CD14-positive monocyte (primary cell): Measurements from ENCODE around the gene TASOR2. TPM values are rescaled to one million over a fixed set of nuclear protein-coding genes. Genes with fewer than 3 reads are reported as not detected.

ENCODE experiments used
- DNase-seq, 3 donors: peaks; one replicate each; pipeline ENCODE4 v3.0.0-alpha.2; 2011 to 2022
- H2AFZ ChIP-seq: 2 replicates; pipeline ENCODE4 v1.6.0; 2012; ENCODE audit warnings: mild to moderate bottlenecking, low read depth, low read length, inconsistent platforms; ENCODE audit not compliant: insufficient read depth, poor library complexity, severe bottlenecking
- H3K27ac ChIP-seq, 2 donors: 1 replicate in 1 of 2; 2 replicates in 1 of 2; pipeline ENCODE4 v1.5.1; 2012 to 2013; ENCODE audit warnings: low read length in 2 of 2, control low read depth in 1 of 2, inconsistent platforms in 1 of 2, low read depth in 1 of 2, mild to moderate bottlenecking in 1 of 2
- H3K27me3 ChIP-seq, 2 donors: one replicate each; pipeline versions ENCODE4 v1.6.0 to v1.6.1; 2011 to 2013; ENCODE audit warnings: low read length in 2 of 2; ENCODE audit not compliant: control insufficient read depth in 2 of 2, insufficient read depth in 2 of 2
- H3K36me3 ChIP-seq, 2 donors: replicated peaks in 1 of 2; 1 replicate in 1 of 2; 2 replicates in 1 of 2; pipeline versions ENCODE4 v1.5.1 to v1.6.1; 2012 to 2013; ENCODE audit warnings: low read length in 2 of 2, control low read depth in 1 of 2, inconsistent platforms in 1 of 2, mild to moderate bottlenecking in 1 of 2; ENCODE audit not compliant: insufficient read depth in 2 of 2, control insufficient read depth in 1 of 2
- H3K4me1 ChIP-seq, 2 donors: 1 replicate in 1 of 2; 2 replicates in 1 of 2; pipeline versions ENCODE4 v1.5.1 to v1.6.1; 2012 to 2013; ENCODE audit warnings: low read length in 2 of 2, control low read depth in 1 of 2, inconsistent platforms in 1 of 2, mild to moderate bottlenecking in 1 of 2, moderate library complexity in 1 of 2; ENCODE audit not compliant: insufficient read depth in 2 of 2, control insufficient read depth in 1 of 2
- H3K4me2 ChIP-seq: replicated peaks from 2 replicates; pipeline ENCODE3; 2012; ENCODE audit warnings: low read length, moderate library complexity, mild to moderate bottlenecking; ENCODE audit not compliant: poor library complexity, severe bottlenecking; ENCODE audit errors: extremely low read depth
- H3K4me3 ChIP-seq, 3 experiments: fragments of 200-600 bp in 1 of 3; sonication (generic) in 1 of 3; replicated peaks in 1 of 3; 1 replicate in 2 of 3; 2 replicates in 1 of 3; pipeline ENCODE4 v1.5.1; 2011 to 2013; ENCODE audit warnings: low read length in 3 of 3, mild to moderate bottlenecking in 3 of 3, control low read depth in 2 of 3, low read depth in 2 of 3, inconsistent platforms in 1 of 3, moderate library complexity in 1 of 3
- H3K79me2 ChIP-seq: 2 replicates; pipeline ENCODE4 v1.6.0; 2012; ENCODE audit warnings: mild to moderate bottlenecking, control low read depth, inconsistent platforms, low read length, moderate library complexity; ENCODE audit not compliant: insufficient read depth
- H3K9ac ChIP-seq: 2 replicates; pipeline ENCODE4 v1.6.0; 2017; ENCODE audit warnings: low read length, mild to moderate bottlenecking; ENCODE audit not compliant: insufficient read depth, poor library complexity, severe bottlenecking
- H3K9me3 ChIP-seq, 2 donors: replicated peaks in 1 of 2; 1 replicate in 1 of 2; 2 replicates in 1 of 2; pipeline versions ENCODE4 v1.5.1 to v1.6.1; 2012 to 2013; ENCODE audit warnings: low read length in 2 of 2, control low read depth in 1 of 2; ENCODE audit not compliant: control insufficient read depth in 1 of 2, insufficient read depth in 1 of 2
- H4K20me1 ChIP-seq: 2 replicates; pipeline ENCODE4 v1.6.0; 2012; ENCODE audit warnings: mild to moderate bottlenecking, low read length, control low read depth, moderate library complexity; ENCODE audit not compliant: insufficient read depth
- H3K27ac Mint-ChIP-seq, 7 donors: one replicate each; pipeline ENCODE4 v1.8.0; 2020; ENCODE audit warnings: mild to moderate bottlenecking in 7 of 7, mixed read lengths in 7 of 7, moderate library complexity in 6 of 7, inconsistent platforms in 2 of 7
- H3K27me3 Mint-ChIP-seq, 3 donors: one replicate each; pipeline ENCODE4 v1.8.0; 2021 to 2022; ENCODE audit warnings: low read depth in 3 of 3, mild to moderate bottlenecking in 3 of 3, mixed read lengths in 3 of 3, moderate library complexity in 3 of 3, inconsistent platforms in 1 of 3
- H3K36me3 Mint-ChIP-seq, 2 donors: one replicate each; pipeline ENCODE4 v1.8.0; 2020; ENCODE audit warnings: mixed read lengths in 2 of 2, inconsistent platforms in 1 of 2, mild to moderate bottlenecking in 1 of 2
- H3K4me1 Mint-ChIP-seq: one replicate; pipeline ENCODE4 v1.8.0; 2020; ENCODE audit warnings: mild to moderate bottlenecking, mixed read lengths
- H3K4me3 Mint-ChIP-seq, 2 donors: one replicate each; pipeline ENCODE4 v1.8.0; 2020; ENCODE audit warnings: mild to moderate bottlenecking in 2 of 2, mixed read lengths in 2 of 2, moderate library complexity in 1 of 2
- H3K9me3 Mint-ChIP-seq, 7 donors: one replicate each; pipeline ENCODE4 v1.8.0; 2020 to 2022; ENCODE audit warnings: mixed read lengths in 7 of 7, mild to moderate bottlenecking in 6 of 7, moderate library complexity in 6 of 7, inconsistent platforms in 2 of 7
- CTCF ChIP-seq: fragments of 200-600 bp; IDR thresholded peaks from one replicate; pipeline ENCODE4 v1.8.0; 2022; ENCODE audit warnings: antibody characterized with exemption, mild to moderate bottlenecking
- WGBS: methylation state at CpG from one replicate; pipeline ENCODE4 v1.1.5; 2013; ENCODE audit warnings: missing lambda C conversion rate; ENCODE audit not compliant: insufficient coverage; 5-methylcytosine and 5-hydroxymethylcytosine counted together
- intact Hi-C, 2 donors: fragments of 100-400 bp; cut with micrococcal nuclease; formaldehyde crosslinking; loops; one replicate each; pipeline versions ENCODE4 v1.15.0 to v1.15.1; 2023
- polyA plus RNA-seq, 3 donors: library from polyadenylated mRNA; depleted of rRNA in 1 of 3; unstranded in 2 of 3; stranded (reverse) in 1 of 3; fragments of 300-500 nt in 2 of 3; fragments of >200 nt in 1 of 3; fragmentation: Illumina TruSeq in 2 of 3; gene quantifications; 1 replicate in 2 of 3; 2 replicates in 1 of 3; pipeline ENCODE4 v1.2.3, GENCODE V29; 2012 to 2021

The TASOR2 gene
- polyA plus RNA-seq, 3 donors, result 3.2 to 12.3 (median 9.5) TPM

DNA sequence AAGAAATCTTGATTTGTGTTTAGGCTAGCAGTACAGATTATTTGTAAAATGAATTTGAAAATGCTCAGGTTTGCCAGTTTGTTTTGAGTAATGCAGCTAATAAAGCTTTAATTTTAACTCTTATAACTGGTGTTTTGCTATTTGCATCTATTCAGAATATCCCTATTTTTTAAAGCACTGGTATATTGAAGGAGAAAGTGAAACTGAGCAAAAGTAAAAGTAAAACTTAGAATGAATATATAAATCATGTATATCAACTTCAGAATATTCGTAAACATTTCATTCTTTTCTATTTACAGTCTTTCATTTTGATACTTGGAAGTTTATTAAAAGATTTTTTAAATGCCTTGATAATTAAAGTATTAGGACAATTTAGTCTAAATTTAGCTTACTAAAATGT is 26.2 kb downstream of the TASOR2 start:
- H3K27me3 Mint-ChIP-seq, result peaks cover 0 to 1% (median 0%) of the 10 kb centered on the region in 3 donors
- peak overlapping the region; percentile 70 for H3K4me2 ChIP-seq
- peak overlapping the region; percentile 54 for H3K9ac ChIP-seq
- H3K36me3 Mint-ChIP-seq, result peaks cover 0 to 5% of the 10 kb centered on the region in 2 donors
- DNase-seq, result peak in 1 of 3 donors; percentile 8
- H4K20me1 ChIP-seq, result peaks cover 25% of the 10 kb centered on the region
- peak overlapping the region; percentile 41 to 80 (median 74) for H3K4me3 ChIP-seq
- WGBS, result no CpG with 5 or more reads among the region's 1 CpG
- intact Hi-C loops, result no loop called here
- no peak overlapping the region for H2AFZ ChIP-seq
- no peaks in the 10 kb centered on the region for H3K9me3 ChIP-seq
- H3K4me1 ChIP-seq, result peaks cover 4 to 14% of the 10 kb centered on the region in 2 donors
- peak overlapping the region; percentile 67 to 72 for H3K4me3 Mint-ChIP-seq
- peaks cover 91% of the 10 kb centered on the region for H3K79me2 ChIP-seq
- no peaks in the 10 kb centered on the region for H3K27me3 ChIP-seq
- H3K27ac Mint-ChIP-seq, result peak overlapping the region in 2 of 7 donors; percentile 76 to 89
- H3K9me3 Mint-ChIP-seq, result no peaks in the 10 kb centered on the region
- H3K4me1 Mint-ChIP-seq, result peaks cover 27% of the 10 kb centered on the region
- peak overlapping the region in 1 of 2 donors; percentile 78 for H3K27ac ChIP-seq
- TF ChIP-seq CTCF, result no peak
- no peaks in the 10 kb centered on the region for H3K36me3 ChIP-seq

DNA sequence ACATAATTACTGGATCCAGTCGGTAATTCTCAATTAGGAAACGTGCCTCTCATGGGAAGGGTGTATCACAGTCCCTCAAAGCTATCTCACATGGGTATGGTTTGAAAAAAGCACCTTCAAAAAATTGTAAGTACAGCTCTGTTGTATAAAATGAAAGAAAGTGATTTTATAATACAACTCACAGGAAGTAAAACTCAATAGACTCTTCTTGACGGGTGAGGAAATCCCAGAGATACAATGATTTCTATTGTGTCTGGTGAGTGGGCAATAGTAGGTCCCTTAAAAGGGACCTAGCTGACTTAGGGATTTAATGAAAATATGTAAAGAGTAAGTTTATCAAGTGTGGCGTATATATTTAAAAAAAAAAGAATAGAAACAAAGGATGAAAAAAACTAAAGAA is 27.0 kb downstream of the TASOR2 start:
- Histone ChIP-seq H3K9ac (peak overlapping the region; percentile 54), H3K79me2 (peaks cover 90% of the 10 kb centered on the region), H3K27me3 (no peaks in the 10 kb centered on the region), H3K4me2 (peak overlapping the region; percentile 70), H3K36me3 (no peaks in the 10 kb centered on the region), H3K4me3 (peak overlapping the region in 2 of 3 experiments; percentile 74 to 80), H3K4me1 (peaks cover 4 to 14% of the 10 kb centered on the region in 2 donors), H3K27ac (peak overlapping the region in 1 of 2 donors; percentile 78), H3K9me3 (no peaks in the 10 kb centered on the region), H4K20me1 (peaks cover 17% of the 10 kb centered on the region), H2AFZ (peak overlapping the region; percentile 18)
- peaks cover 27% of the 10 kb centered on the region for H3K4me1 Mint-ChIP-seq
- H3K27me3 Mint-ChIP-seq, result peaks cover 0 to 1% (median 0%) of the 10 kb centered on the region in 3 donors
- intact Hi-C loops, result no loop called here
- no peak for DNase-seq
- no CpG with 5 or more reads among the region's 4 CpGs for WGBS
- TF ChIP-seq CTCF, result no peak
- no peaks in the 10 kb centered on the region for H3K9me3 Mint-ChIP-seq
- peak overlapping the region in 4 of 7 donors; percentile 56 to 89 (median 78) for H3K27ac Mint-ChIP-seq
- peaks cover 0 to 5% of the 10 kb centered on the region in 2 donors for H3K36me3 Mint-ChIP-seq
- peak overlapping the region; percentile 67 to 72 for H3K4me3 Mint-ChIP-seq
